ENCODE results near the gene FBXL17.

FBXL17 gene

GRCh38 chr5:107955321-107955720 lies 426.6 kb downstream of the FBXL17 start:
- TF ChIP-seq TAF1 (IDR thresholded peaks at IDR 0.05; ENCODE audit: borderline replicate concordance, insufficient read depth, low read length) (no peak), POLR2AphosphoS5 (IDR thresholded peaks at IDR 0.05; ENCODE audit: low read depth, low read length) (no peak), REST (IDR thresholded peaks at IDR 0.05; ENCODE audit: insufficient read depth in 1 of 2, low read depth in 2 of 2, low read length in 2 of 2) (no peak), SIN3A (IDR thresholded peaks at IDR 0.05; ENCODE audit: borderline replicate concordance, insufficient read depth, low read length) (no peak), FOXP2 (optimal IDR thresholded peaks at IDR 0.05; ENCODE audit: borderline replicate concordance, extremely low read depth, extremely low read length, insufficient read depth) (no peak)

- TF ChIP-seq SIN3A (IDR thresholded peaks at IDR 0.05; ENCODE audit: borderline replicate concordance, insufficient read depth, low read length) = no peak
- TF ChIP-seq TAF1 (IDR thresholded peaks at IDR 0.05; ENCODE audit: borderline replicate concordance, insufficient read depth, low read length) = no peak
- no peak for TF ChIP-seq REST (IDR thresholded peaks at IDR 0.05; ENCODE audit: insufficient read depth in 1 of 2, low read depth in 2 of 2, low read length in 2 of 2)
- no peak for TF ChIP-seq POLR2AphosphoS5 (IDR thresholded peaks at IDR 0.05; ENCODE audit: low read depth, low read length)
- TF ChIP-seq FOXP2 (optimal IDR thresholded peaks at IDR 0.05; ENCODE audit: borderline replicate concordance, extremely low read depth, extremely low read length, insufficient read depth) = no peak
Observed at GRCh38 chr5:107954254-107954653, 427.6 kb downstream of the FBXL17 start.

GRCh38 chr5:107952450-107952849 lies 429.4 kb downstream of the FBXL17 start:
- TF ChIP-seq FOXP2 (optimal IDR thresholded peaks at IDR 0.05; ENCODE audit: borderline replicate concordance, extremely low read depth, extremely low read length, insufficient read depth) (no peak), POLR2AphosphoS5 (IDR thresholded peaks at IDR 0.05; ENCODE audit: low read depth, low read length) (no peak), TAF1 (IDR thresholded peaks at IDR 0.05; ENCODE audit: borderline replicate concordance, insufficient read depth, low read length) (no peak), REST (IDR thresholded peaks at IDR 0.05; ENCODE audit: insufficient read depth in 1 of 2, low read depth in 2 of 2, low read length in 2 of 2) (no peak), SIN3A (IDR thresholded peaks at IDR 0.05; ENCODE audit: borderline replicate concordance, insufficient read depth, low read length) (no peak)

- no peak for TF ChIP-seq FOXP2 (optimal IDR thresholded peaks at IDR 0.05; ENCODE audit: borderline replicate concordance, extremely low read depth, extremely low read length, insufficient read depth)
- no peak for TF ChIP-seq POLR2AphosphoS5 (IDR thresholded peaks at IDR 0.05; ENCODE audit: low read depth, low read length)
- no peak for TF ChIP-seq TAF1 (IDR thresholded peaks at IDR 0.05; ENCODE audit: borderline replicate concordance, insufficient read depth, low read length)
- TF ChIP-seq SIN3A (IDR thresholded peaks at IDR 0.05; ENCODE audit: borderline replicate concordance, insufficient read depth, low read length) = no peak
- no peak for TF ChIP-seq REST (IDR thresholded peaks at IDR 0.05; ENCODE audit: insufficient read depth in 1 of 2, low read depth in 2 of 2, low read length in 2 of 2)
Observed at GRCh38 chr5:107951309-107951708, 430.6 kb downstream of the FBXL17 start.

GRCh38 chr5:107950776-107951175 lies 431.1 kb downstream of the FBXL17 start:
- TF ChIP-seq POLR2AphosphoS5 (IDR thresholded peaks at IDR 0.05; ENCODE audit: low read depth, low read length) = no peak
- TF ChIP-seq REST (IDR thresholded peaks at IDR 0.05; ENCODE audit: insufficient read depth in 1 of 2, low read depth in 2 of 2, low read length in 2 of 2) = no peak
- TF ChIP-seq TAF1 (IDR thresholded peaks at IDR 0.05; ENCODE audit: borderline replicate concordance, insufficient read depth, low read length) = no peak
- no peak for TF ChIP-seq SIN3A (IDR thresholded peaks at IDR 0.05; ENCODE audit: borderline replicate concordance, insufficient read depth, low read length)
- no peak for TF ChIP-seq FOXP2 (optimal IDR thresholded peaks at IDR 0.05; ENCODE audit: borderline replicate concordance, extremely low read depth, extremely low read length, insufficient read depth)
